H1 (cell line): ENCODE data around the gene UPF1. TPM values are rescaled to one million over a fixed set of nuclear protein-coding genes. Genes with fewer than 3 reads are reported as not detected.

Experiments used
- CEBPB ChIP-seq: IDR thresholded peaks from 2 replicates; pipeline ENCODE4 v1.6.1; 2012; ENCODE audit warnings: low read depth, low read length
- CHD1 ChIP-seq: IDR thresholded peaks from 2 replicates; pipeline ENCODE4 v1.6.1; 2012; ENCODE audit warnings: low read depth, low read length, improper control_type of control experiment
- CTBP2 ChIP-seq: IDR thresholded peaks from 2 replicates; pipeline ENCODE4 v1.7.0; 2011; ENCODE audit warnings: borderline replicate concordance, mild to moderate bottlenecking, moderate library complexity, mixed read lengths, low read length; ENCODE audit not compliant: insufficient read depth, insufficient read length
- EGR1 ChIP-seq: IDR thresholded peaks from 2 replicates; pipeline ENCODE4 v1.6.1; 2011; ENCODE audit warnings: low read depth, low read length, borderline replicate concordance
- FOSL1 ChIP-seq: IDR thresholded peaks from 2 replicates; pipeline ENCODE4 v1.6.1; 2011; ENCODE audit warnings: mild to moderate bottlenecking, low read depth, low read length, moderate library complexity; ENCODE audit not compliant: insufficient read depth
- GTF2F1 ChIP-seq: IDR thresholded peaks from 2 replicates; pipeline ENCODE4 v1.6.1; 2012; ENCODE audit warnings: low read depth, low read length, improper control_type of control experiment, borderline replicate concordance
- PHF8 ChIP-seq: fragments of 200-600 bp; sonication (generic); conservative IDR thresholded peaks from 2 replicates; pipeline ENCODE4 v1.7.1; 2012; ENCODE audit warnings: low read depth, mild to moderate bottlenecking, inconsistent platforms, low read length, moderate library complexity
- RXRA ChIP-seq: IDR thresholded peaks from 2 replicates; pipeline ENCODE4 v1.6.1; 2011; ENCODE audit warnings: low read depth, mild to moderate bottlenecking, low read length, moderate library complexity; ENCODE audit not compliant: insufficient read depth
- SP1 ChIP-seq: IDR thresholded peaks from 2 replicates; pipeline ENCODE4 v1.6.1; 2011; ENCODE audit warnings: low read depth, low read length
- TAF1 ChIP-seq: IDR thresholded peaks from 2 replicates; pipeline ENCODE4 v1.6.1; 2011; ENCODE audit warnings: mild to moderate bottlenecking, low read depth, low read length
- TEAD4 ChIP-seq: IDR thresholded peaks from 2 replicates; pipeline ENCODE4 v1.6.1; 2012; ENCODE audit warnings: low read depth, low read length, inconsistent platforms, mixed read lengths
- polyA plus RNA-seq, 7 experiments: library from polyadenylated mRNA; depleted of rRNA in 3 of 7; stranded (reverse) in 5 of 7; unstranded in 2 of 7; fragments of >200 nt in 5 of 7; fragments of 200-250 nt in 2 of 7; gene quantifications; 1 replicate in 5 of 7; 2 replicates in 1 of 7; 4 replicates in 1 of 7; pipeline versions ENCODE4 v1.2.1 to v1.2.3, GENCODE V29; 2011 to 2013; ENCODE audit warnings: missing spikeins in 2 of 7, mixed read lengths in 2 of 7
- total RNA-seq: library from RNA; stranded (reverse); fragmentation: NEBNext Ultra II Directional; extraction: Animal tissue kit (Norgen Biotek cat#: 25700); gene quantifications from 2 replicates; pipeline ENCODE4 v1.2.1, GENCODE V29; 2021
- TF ChIP-seq, protein P1 (sequence below): fragments of 300-600 bp; sonication (generic); IDR thresholded peaks from 2 replicates; pipeline ENCODE4 v1.7.1; 2012; ENCODE audit warnings: low read length, moderate library complexity, mild to moderate bottlenecking, inconsistent platforms; ENCODE audit not compliant: insufficient replicate concordance

UPF1 gene
- total and polyA plus RNA-seq, 2 of the 8 experiments (the other 6 are each of a cell fraction or from before 2014, with no cell fraction given), result 46.4 to 62.0 TPM

GRCh38 chr19:18867199-18867598 lies 35.4 kb downstream of the UPF1 start (continued):
- TF ChIP-seq, protein P1, sequence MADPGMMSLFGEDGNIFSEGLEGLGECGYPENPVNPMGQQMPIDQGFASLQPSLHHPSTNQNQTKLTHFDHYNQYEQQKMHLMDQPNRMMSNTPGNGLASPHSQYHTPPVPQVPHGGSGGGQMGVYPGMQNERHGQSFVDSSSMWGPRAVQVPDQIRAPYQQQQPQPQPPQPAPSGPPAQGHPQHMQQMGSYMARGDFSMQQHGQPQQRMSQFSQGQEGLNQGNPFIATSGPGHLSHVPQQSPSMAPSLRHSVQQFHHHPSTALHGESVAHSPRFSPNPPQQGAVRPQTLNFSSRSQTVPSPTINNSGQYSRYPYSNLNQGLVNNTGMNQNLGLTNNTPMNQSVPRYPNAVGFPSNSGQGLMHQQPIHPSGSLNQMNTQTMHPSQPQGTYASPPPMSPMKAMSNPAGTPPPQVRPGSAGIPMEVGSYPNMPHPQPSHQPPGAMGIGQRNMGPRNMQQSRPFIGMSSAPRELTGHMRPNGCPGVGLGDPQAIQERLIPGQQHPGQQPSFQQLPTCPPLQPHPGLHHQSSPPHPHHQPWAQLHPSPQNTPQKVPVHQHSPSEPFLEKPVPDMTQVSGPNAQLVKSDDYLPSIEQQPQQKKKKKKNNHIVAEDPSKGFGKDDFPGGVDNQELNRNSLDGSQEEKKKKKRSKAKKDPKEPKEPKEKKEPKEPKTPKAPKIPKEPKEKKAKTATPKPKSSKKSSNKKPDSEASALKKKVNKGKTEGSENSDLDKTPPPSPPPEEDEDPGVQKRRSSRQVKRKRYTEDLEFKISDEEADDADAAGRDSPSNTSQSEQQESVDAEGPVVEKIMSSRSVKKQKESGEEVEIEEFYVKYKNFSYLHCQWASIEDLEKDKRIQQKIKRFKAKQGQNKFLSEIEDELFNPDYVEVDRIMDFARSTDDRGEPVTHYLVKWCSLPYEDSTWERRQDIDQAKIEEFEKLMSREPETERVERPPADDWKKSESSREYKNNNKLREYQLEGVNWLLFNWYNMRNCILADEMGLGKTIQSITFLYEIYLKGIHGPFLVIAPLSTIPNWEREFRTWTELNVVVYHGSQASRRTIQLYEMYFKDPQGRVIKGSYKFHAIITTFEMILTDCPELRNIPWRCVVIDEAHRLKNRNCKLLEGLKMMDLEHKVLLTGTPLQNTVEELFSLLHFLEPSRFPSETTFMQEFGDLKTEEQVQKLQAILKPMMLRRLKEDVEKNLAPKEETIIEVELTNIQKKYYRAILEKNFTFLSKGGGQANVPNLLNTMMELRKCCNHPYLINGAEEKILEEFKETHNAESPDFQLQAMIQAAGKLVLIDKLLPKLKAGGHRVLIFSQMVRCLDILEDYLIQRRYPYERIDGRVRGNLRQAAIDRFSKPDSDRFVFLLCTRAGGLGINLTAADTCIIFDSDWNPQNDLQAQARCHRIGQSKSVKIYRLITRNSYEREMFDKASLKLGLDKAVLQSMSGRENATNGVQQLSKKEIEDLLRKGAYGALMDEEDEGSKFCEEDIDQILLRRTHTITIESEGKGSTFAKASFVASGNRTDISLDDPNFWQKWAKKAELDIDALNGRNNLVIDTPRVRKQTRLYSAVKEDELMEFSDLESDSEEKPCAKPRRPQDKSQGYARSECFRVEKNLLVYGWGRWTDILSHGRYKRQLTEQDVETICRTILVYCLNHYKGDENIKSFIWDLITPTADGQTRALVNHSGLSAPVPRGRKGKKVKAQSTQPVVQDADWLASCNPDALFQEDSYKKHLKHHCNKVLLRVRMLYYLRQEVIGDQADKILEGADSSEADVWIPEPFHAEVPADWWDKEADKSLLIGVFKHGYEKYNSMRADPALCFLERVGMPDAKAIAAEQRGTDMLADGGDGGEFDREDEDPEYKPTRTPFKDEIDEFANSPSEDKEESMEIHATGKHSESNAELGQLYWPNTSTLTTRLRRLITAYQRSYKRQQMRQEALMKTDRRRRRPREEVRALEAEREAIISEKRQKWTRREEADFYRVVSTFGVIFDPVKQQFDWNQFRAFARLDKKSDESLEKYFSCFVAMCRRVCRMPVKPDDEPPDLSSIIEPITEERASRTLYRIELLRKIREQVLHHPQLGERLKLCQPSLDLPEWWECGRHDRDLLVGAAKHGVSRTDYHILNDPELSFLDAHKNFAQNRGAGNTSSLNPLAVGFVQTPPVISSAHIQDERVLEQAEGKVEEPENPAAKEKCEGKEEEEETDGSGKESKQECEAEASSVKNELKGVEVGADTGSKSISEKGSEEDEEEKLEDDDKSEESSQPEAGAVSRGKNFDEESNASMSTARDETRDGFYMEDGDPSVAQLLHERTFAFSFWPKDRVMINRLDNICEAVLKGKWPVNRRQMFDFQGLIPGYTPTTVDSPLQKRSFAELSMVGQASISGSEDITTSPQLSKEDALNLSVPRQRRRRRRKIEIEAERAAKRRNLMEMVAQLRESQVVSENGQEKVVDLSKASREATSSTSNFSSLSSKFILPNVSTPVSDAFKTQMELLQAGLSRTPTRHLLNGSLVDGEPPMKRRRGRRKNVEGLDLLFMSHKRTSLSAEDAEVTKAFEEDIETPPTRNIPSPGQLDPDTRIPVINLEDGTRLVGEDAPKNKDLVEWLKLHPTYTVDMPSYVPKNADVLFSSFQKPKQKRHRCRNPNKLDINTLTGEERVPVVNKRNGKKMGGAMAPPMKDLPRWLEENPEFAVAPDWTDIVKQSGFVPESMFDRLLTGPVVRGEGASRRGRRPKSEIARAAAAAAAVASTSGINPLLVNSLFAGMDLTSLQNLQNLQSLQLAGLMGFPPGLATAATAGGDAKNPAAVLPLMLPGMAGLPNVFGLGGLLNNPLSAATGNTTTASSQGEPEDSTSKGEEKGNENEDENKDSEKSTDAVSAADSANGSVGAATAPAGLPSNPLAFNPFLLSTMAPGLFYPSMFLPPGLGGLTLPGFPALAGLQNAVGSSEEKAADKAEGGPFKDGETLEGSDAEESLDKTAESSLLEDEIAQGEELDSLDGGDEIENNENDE, result no peak
- no peak for TF ChIP-seq CTBP2
- no peak for TF ChIP-seq EGR1
- no peak for TF ChIP-seq SP1
- TF ChIP-seq CEBPB, result no peak
- no peak for TF ChIP-seq RXRA
- no peak for TF ChIP-seq FOSL1
- no peak for TF ChIP-seq PHF8
- TF ChIP-seq TAF1, result no peak
- TF ChIP-seq GTF2F1, result no peak
- no peak for TF ChIP-seq TEAD4
- TF ChIP-seq CHD1, result no peak
